SHP77 treated with DMSO at 0.1 percent for 48 hours (cell line): ENCODE data around the gene C20orf173.
"Not testable (repeated sequence)": the region's sequence is repeated elsewhere in the genome, so short reads cannot be mapped to it uniquely, and the experiment has no call there.

ENCODE experiments used
- DNase-seq: peaks from one replicate; lab custom pipeline; 2025; lab: John Stamatoyannopoulos, UW

The C20orf173 gene

GRCh38 chr20:35546127-35546526 lies 16.7 kb upstream of the C20orf173 start:
- no peak for DNase-seq

GRCh38 chr20:35544941-35545340 lies 15.5 kb upstream of the C20orf173 start:
- DNase-seq: not testable (repeated sequence)

DNA sequence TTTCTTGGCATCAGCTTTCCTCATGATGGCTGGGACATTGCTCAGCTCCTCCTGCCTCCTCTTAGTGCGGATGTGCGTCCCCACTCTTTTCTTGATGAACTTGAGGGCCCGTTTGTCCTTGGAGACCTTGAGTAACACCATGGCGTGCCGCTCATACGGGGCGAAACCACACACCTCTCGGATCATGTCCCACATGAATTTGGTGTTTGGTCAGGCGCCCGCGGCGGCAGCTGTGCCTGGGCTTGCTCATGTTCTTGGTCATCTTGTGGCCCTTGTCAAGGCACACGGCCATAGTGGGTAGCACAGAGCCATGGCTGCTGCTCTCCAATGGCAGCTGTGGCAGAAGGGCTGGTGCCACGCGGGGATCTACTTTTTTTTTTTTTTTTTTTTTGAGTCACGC lies 15.0 kb upstream of the C20orf173 start:
- DNase-seq: no peak

DNA sequence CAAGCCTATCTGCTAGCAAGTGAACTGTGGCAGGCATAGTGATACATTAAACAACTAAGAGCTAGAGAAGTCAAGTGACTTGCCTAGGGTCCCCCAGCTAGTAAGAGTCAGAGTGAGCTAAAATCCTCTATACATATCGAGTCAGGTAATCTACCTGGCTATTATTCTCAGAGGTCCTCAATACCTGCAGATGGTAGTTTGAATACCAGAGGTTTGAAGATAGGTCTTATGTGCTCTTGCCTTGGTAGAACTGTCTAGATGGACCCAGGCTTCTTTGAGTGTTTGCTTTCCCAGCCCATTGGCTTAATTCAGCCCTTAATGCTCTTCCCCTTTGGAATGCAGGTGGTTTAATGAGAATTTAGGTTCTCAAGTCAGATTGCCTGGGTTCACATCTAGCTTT lies 13.5 kb upstream of the C20orf173 start:
- DNase-seq: no peak

DNA sequence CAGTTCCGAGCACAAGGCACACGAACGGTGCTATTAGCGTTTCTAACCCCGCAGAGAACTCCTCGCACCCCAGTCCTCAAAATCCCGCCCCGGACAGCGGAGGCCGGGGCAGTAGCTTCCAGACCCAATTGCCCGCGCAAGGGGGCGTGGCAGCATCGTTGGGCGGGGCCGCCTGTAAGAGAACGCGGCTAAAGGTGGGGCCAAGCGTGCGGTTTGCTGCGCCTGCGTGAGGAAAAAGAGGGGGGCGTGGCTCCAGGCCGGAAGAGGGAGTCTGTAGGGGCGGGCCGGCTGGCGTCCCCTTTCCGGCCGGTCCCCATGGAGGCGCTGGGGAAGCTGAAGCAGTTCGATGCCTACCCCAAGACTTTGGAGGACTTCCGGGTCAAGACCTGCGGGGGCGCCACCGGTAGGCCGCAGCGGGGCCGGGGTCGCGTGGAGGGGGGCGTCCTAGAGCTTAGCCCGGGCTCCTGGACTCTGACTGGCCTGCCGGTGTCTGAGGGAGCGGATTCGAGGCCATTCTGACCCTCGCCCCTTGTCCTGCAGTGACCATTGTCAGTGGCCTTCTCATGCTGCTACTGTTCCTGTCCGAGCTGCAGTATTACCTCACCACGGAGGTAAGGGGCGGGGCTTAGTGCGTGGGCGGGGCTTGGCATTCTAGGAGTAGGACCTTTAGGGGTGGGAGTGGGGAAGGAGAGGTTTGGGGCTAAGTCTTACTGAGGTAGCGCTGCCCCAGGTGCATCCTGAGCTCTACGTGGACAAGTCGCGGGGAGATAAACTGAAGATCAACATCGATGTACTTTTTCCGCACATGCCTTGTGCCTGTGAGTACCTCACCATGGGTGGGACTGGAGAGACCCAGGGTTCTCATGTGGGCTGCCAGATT lies 12.6 kb upstream of the C20orf173 start, which contains the start of gene ERGIC3:
ERGIC3 (plus strand) TSS at position 296 of the 880 bp plus-strand sequence; CDS start at position 316, 20 bp downstream.
- peak; percentile 90 for DNase-seq

GRCh38 chr20:35541118-35541782 lies 11.8 kb upstream of the C20orf173 start:
- no peak for DNase-seq

GRCh38 chr20:35539756-35540212 lies 10.3 kb upstream of the C20orf173 start:
- peak; percentile 92 for DNase-seq

DNA sequence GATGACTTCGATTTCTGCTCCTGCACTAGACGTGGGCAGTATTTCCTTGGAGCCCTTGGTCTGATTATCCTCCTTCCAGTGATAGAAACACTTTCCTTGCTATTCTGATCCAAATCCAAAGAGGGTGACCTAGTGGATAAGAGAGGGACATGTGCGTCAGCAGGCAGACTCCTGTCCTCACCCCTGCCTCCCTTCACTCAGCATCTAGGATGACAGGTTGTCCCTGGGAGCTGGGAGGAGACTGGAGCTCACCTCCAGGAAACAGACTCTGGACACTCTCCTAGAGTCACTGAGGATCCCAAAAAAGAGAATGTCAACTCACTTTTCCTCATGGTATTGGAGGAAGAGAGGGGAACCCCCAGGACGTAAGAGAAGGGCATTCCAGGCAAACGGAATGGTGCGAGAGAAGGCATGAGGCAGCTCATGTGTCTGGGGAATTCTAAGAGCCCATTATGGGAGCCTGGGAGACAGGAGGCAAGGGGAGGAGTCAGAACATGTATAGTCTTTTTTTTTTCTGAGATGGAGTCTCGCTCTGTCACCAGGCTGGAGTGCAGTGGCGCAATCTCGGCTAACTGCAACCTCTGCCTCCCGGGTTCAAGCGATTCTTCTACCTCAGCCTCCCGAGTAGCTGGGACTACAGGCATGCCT lies 2.2 kb downstream of the C20orf173 start:
- DNase-seq: no peak

- DNase-seq: no peak
Measured at GRCh38 chr20:35525639-35526038, 3.8 kb downstream of the C20orf173 start.

DNA sequence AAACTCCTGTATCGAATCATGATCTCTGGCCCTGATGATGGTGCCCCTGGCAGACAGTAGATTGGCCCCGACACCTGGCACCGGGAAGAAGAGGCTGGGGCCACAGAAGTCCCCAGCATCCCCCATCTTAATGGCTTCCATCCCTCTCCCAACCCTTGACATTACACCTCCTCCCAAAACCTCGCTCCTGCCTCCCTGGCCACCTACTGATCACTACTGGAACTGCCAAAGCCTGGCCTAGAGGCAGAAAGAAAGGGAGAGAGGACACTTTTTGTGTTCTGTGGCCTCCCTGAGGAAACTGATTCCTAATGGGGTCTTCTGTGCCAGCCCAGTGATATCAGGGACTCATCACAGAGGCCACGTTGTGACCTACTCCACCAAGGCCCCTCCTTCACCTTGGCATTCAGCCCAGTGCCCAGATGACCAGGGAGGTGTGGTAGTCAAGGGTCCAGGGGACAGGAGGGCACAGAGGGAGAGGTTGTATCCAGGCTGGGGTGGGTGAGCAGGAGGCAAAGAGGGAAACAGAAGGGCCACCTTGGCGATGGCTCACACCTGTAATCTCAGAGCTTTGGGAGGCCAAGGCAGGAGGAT lies 6.1 kb downstream of the C20orf173 start:
- no peak for DNase-seq

- no peak for DNase-seq
Measured at GRCh38 chr20:35518955-35519354, 10.5 kb downstream of the C20orf173 start.

DNA sequence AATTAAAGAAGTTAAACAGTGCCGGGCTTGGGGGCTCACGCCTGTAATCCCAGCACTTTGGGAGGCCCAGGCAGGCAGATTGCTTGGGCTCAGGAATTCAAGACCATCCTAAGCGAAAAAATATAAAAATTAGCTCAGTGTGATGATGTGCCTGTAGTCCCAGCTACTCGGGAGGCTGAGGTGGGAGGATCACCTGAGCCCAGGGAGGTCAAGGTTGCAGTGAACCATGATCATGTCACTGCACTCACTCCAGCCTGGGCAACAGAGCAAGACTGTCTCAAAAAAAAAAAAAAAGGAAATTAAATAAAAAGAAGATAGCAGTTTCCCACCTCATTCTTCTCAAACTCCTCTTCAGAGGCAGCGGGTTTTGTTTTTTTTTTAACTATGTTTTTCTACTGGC lies 11.7 kb downstream of the C20orf173 start:
- DNase-seq: not testable (repeated sequence)

DNA sequence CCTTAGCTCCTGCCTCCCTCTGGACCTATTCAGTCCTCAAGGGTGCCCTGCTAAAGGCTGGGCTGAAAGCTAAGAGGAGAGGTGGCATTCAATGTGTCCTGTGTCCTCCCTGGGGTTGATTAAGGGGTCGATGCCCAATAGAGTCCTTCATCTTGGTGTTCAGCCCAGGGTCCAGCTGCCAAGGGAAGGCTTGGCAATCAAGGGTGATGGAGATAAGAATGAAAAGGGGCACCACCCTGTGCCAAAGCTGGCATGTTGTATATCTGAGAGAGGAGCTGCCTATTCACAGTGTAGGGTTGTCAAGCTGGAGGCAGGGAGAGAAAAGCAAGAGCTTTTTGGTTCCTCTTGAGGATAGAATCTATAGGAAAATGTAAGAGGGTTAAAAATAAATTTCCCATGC lies 12.3 kb downstream of the C20orf173 start:
- DNase-seq: no peak

GRCh38 chr20:35515949-35516645 lies 13.4 kb downstream of the C20orf173 start:
- no peak for DNase-seq

- no peak for DNase-seq
Measured at GRCh38 chr20:35515341-35515740, 14.1 kb downstream of the C20orf173 start.

DNA sequence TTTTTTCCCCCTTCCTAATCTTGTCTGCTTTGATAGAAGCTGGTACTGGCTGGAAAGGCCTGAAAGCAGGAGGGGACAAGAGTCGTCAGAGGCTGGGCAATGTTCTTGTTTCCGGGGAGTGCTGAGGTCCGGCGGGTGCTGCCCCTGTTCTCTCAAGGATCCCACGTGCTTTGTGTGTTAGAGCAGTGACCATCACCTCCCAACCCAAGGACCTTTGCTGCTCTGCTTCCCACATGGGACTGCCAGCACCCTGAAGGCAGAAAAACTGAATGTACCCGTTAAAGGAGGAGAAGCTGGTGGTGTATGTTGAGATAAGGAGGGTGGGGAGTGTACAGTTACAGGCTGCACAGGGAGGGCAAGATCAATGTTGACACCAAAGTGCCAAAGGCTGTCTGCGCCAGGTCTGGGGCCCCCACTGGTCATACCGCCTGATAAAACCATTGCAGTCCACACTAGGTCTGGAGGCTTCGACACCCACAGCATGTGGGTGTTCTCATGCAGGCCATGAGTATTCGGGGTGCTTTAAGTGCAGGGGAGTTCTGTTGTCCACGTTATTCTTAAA lies 15.0 kb downstream of the C20orf173 start:
- DNase-seq: no peak

GRCh38 chr20:35511814-35512420 lies 17.5 kb downstream of the C20orf173 start:
- no peak for DNase-seq

- no peak for DNase-seq
Measured at GRCh38 chr20:35510951-35511735, 18.3 kb downstream of the C20orf173 start.

DNA sequence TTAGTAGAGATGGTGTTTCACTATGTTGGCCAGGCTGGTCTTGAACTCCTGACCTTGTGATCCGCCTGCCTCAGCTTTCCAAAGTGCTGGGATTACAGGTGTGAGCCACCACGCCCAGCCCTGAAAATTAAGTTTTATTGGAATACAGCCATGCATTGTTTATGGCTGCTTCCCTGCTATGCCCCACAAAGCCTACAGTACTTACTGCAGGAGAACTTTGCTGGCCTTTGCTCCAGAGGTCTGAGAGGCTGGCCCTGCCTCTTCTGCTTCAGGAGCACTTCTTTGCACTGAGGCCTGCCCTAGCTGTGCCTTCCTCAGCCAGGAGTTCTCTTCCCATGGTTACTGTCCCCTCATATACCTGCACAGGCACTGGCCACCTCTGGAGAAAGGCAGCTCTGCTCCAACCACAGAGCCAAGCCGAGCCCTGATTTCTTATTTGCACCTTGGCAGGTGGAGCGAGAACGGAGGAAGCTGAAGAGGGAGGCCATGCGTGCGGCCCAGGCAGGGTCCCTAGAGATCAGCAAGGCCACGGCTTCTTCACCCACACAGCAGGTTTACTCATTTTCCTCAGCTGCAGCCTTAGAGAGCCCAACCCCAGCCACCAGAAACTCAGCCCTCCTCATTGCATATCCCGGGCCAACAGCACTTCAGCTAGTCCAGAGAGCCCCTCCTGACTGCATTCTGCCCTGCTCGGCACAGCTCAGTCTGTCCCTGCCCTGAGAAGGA lies 20.8 kb downstream of the C20orf173 start:
- no peak for DNase-seq
